GM12865 (cell line): ENCODE data around the gene PCNA.
A peak's percentile ranks its signal among the peaks of the same experiment; 100 is the strongest.
"Not testable (repeated sequence)": the region's sequence is repeated elsewhere in the genome, so short reads cannot be mapped to it uniquely, and the experiment has no call there.

Experiments
- DNase-seq: peaks from one replicate; pipeline ENCODE4 v3.0.0; 2010; ENCODE audit warnings: low read depth
- H3K4me3 ChIP-seq: 2 replicates; pipeline ENCODE4 v1.5.1; 2011; ENCODE audit warnings: mild to moderate bottlenecking, low read depth, low read length, control low read depth
- CTCF ChIP-seq: IDR thresholded peaks from 2 replicates; pipeline ENCODE4 v1.5.1; 2011; ENCODE audit warnings: low read length, control low read depth, low read depth, inconsistent platforms; ENCODE audit not compliant: insufficient read depth; ENCODE audit errors: missing control alignments

The PCNA gene

DNA sequence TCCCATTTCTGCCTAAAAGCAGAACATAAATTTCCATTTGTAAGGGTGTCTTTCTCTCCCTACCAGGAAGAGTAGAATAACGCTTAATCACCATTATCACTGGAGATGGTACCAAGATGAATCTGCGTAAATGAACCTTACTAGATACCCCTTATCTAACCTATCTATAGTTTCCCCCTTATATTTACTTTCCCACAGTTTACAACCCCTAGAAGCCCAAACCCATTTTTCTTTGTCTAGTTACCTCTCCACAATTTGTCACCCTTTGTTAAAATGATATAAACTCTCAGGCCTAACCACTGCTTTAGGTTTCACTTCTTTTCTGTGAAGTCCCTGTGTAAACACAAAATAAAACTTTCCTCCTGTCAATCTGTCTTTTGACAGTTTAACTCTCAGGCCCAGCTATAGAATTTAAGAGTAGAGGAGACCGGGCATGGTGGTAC lies 45.5 kb downstream of the PCNA start:
- TF ChIP-seq CTCF: no peak
- no peak overlapping the region for H3K4me3 ChIP-seq
- peak; percentile 58 for DNase-seq

DNA sequence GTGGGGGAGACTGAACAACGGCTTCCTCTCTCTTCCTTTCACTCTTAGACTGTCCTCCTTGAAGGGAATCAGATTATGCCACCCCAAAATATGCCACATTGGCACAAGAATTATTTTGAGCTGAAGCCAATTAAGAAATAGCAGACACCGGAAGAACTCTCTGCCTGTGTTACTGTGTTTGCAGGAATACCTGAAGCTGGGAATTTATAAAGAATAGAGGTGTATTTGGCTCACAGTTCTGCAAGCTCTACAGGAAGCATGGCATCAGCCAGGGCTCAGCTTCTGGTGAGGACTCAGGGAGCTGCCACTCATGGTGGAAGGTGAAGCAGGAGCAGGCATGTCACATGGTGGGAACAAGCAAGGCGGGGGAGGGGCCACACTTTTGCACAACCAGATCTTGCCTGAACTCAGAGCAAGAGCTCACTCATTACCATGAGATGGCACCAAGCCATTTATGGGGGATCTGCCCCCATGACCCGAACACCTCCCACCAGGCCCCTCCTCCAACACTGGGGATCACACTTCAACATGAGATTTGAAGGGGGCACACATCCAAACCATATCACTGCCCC lies 46.0 kb downstream of the PCNA start:
- TF ChIP-seq CTCF: no peak
- DNase-seq: no peak
- no peak overlapping the region for H3K4me3 ChIP-seq

DNA sequence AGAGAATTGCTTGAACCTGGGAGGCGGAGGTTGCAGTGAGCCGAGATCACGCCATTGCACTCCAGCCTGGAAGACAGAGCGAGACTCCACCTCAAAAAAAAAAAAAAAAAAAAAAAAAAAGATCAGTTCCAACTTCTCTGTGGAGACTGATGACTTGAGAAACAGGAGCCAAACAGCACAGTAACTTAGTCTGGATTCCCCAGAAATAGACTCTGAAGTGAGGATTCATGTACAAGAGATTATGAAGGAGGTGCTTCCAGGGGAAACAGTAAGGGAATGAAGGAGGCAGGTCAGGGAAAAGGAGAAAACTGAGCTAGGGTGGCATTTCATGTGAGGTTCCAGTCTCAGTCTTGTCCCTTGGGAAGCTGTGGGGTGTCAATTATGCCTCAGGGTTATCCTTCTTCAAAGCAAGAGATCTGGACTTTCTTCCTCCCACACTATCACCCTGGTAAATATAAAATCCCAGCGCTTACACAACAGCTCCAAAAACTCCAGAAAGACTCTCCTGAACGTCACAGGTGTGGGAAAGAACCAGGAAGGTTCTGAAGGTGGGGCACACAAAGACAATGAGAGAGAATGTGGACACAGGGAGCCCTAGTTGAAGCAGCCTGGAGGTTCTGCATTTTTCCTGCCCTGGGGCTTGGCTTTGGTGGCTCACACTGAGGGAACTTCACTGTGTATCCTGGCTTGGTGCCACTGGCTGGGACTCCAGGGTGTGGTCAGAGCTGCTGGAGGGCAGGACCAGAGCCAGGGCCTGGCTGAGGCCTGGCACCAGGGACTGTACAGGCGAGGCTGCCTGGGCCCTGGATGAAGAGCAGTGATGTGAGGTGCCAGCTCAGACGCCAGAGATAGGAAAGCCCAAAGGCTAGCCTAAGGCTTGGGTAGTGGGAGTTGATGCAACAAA lies 46.8 kb downstream of the PCNA start:
- TF ChIP-seq CTCF: no peak
- no peak for DNase-seq
- H3K4me3 ChIP-seq: no peak overlapping the region

DNA sequence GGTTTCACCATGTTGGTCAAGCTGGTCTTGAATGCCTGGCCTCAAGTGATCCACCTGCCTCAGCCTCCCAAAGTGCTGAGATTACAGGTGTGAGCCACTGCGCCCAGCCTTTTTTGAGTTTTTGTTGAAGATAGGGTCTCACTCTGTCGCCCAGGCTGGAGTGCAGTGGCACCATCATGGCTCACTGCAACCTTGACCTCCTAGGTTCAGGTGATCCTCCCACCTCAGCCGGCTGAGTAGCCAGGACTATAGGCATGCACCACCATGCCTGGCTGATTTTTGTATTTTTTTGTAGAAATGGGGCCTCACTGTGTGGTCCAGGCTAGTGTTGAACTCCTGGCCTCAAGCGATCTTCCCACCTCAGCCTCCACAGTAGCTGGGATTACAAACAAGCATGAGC lies 47.8 kb downstream of the PCNA start:
- not testable (repeated sequence) for DNase-seq, H3K4me3 ChIP-seq

GRCh38 chr20:5070570-5070969 lies 49.2 kb downstream of the PCNA start:
- no peak for TF ChIP-seq CTCF
- DNase-seq: no peak

DNA sequence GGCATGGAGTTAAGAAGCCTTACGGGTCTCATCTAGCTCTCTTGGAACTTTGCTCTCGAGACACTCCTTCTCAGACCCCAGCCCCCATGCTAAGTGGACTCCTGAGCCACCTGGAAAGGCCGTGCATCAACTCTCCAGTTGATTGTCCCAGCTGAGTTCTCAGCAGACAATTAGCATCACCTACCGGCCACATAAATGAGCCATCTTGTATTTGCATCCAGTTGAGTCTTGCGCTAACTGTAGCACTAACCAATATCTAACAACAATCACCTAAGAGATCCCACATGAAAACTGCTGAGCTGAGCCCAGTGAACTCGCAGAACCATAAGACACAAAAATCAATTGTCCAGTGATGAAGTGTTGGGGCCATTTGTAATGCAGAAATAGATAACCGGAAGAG lies 49.7 kb downstream of the PCNA start:
- no peak for DNase-seq
- H3K4me3 ChIP-seq: no peak overlapping the region
- no peak for TF ChIP-seq CTCF

More at GRCh38 chr20:5070570-5070969, 49.2 kb downstream of the PCNA start:
- no peak overlapping the region for H3K4me3 ChIP-seq

DNA sequence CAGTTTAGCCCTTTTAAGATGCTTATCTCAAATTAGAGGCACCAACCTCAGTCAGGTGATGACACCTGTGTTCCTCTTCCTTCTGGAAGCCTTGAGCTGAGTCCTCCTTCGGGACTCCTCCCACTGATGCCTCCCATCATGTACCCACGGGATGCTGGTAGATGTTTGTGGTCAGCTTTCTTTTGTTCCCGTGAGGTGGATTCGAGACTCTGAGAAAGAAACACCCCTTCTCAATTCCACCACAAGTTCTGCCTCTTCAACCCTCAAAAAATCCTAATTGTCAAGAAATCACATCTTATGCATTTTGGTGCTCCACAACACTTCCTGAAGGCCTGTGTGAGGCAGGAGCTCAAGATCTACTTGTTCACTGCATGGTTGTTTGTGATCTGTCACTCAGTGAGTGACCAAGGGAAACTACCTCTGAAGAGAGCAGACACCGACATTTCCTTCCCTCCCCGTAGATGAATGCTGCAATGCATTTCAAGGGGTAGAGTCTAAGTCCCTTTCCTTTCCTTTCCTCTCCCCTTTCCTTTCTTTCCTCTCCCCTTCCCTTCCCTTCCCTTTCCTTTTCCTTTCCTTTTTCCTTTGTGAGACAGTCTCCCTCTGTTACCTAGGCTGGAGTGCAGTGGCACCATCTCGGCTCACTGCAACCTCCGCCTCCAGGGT lies 50.5 kb downstream of the PCNA start:
- TF ChIP-seq CTCF: no peak
- no peak for DNase-seq

More for the DNA sequence above, 50.5 kb downstream of the PCNA start:
- H3K4me3 ChIP-seq: no peak overlapping the region
